PC-9 (cell line): ENCODE measurements around the gene KCNH1.

Experiments
- EZH2 ChIP-seq: fragments of 200-600 bp; sonication (generic); IDR thresholded peaks from 2 replicates; pipeline ENCODE4 v1.8.0; 2017; ENCODE audit warnings: antibody characterized with exemption, low read depth
- TF ChIP-seq, protein P1 (sequence below): fragments of 200-600 bp; sonication (generic); conservative IDR thresholded peaks from 2 replicates; pipeline ENCODE4 v1.6.1; 2017; ENCODE audit warnings: mixed run types, antibody characterized with exemption, mild to moderate bottlenecking, moderate library complexity

DNA sequence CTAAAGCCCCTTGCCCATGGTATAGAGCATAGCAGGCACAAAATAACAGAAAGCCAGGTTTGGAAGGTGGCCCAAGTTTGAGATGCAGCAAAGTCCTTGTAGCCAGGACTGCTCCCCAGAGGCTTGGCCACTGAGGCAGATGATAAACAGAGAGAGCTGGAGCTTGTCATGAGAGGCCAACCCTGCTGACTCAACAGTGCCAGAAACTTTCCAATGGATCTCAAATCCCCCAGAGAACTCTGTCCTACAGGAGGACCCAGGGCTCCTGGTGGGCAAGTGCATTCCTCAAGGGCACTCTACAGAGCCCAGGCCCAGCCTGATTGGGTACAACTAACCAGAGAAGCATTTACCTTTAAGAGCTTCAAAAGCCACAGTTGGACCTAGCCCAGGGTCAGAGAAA lies 280.7 kb downstream of the KCNH1 start:
- TF ChIP-seq, protein P1, sequence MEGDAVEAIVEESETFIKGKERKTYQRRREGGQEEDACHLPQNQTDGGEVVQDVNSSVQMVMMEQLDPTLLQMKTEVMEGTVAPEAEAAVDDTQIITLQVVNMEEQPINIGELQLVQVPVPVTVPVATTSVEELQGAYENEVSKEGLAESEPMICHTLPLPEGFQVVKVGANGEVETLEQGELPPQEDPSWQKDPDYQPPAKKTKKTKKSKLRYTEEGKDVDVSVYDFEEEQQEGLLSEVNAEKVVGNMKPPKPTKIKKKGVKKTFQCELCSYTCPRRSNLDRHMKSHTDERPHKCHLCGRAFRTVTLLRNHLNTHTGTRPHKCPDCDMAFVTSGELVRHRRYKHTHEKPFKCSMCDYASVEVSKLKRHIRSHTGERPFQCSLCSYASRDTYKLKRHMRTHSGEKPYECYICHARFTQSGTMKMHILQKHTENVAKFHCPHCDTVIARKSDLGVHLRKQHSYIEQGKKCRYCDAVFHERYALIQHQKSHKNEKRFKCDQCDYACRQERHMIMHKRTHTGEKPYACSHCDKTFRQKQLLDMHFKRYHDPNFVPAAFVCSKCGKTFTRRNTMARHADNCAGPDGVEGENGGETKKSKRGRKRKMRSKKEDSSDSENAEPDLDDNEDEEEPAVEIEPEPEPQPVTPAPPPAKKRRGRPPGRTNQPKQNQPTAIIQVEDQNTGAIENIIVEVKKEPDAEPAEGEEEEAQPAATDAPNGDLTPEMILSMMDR = no peak
- TF ChIP-seq EZH2 = no peak
